ENCODE measurements around the gene PPM1J.

Gene PPM1J

DNA sequence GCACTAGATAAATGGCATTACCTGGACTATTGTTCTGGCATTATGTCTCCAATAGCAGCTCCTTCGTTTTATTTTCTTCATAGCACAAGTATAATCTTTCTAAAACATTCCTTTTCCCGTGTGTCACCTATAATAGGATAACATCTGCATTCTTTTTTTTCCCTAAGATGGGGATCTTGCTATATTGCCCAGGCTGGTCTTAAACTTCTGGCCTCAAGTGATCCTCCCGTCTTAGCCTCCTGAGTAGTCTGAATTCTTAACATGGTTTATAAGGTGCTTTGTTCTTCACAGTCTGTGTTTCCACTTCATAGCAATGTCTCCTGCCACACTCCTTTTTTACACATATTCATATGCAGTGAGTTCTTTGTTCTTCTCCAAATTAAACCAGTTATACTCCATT is 49.3 kb downstream of the PPM1J start:
- DNase-seq (ENCODE audit: low read depth) = no peak
- TF ChIP-seq, protein P1, sequence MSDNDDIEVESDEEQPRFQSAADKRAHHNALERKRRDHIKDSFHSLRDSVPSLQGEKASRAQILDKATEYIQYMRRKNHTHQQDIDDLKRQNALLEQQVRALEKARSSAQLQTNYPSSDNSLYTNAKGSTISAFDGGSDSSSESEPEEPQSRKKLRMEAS (IDR thresholded peaks at IDR 0.05; ENCODE audit: low read depth, low read length) = no peak
- TF ChIP-seq POLR2A (IDR thresholded peaks at IDR 0.05; ENCODE audit: extremely low read depth, insufficient read length) (no peak), MYC (IDR thresholded peaks at IDR 0.05; ENCODE audit: low read depth, low read length) (no peak)
- TF ChIP-seq, protein P2, sequence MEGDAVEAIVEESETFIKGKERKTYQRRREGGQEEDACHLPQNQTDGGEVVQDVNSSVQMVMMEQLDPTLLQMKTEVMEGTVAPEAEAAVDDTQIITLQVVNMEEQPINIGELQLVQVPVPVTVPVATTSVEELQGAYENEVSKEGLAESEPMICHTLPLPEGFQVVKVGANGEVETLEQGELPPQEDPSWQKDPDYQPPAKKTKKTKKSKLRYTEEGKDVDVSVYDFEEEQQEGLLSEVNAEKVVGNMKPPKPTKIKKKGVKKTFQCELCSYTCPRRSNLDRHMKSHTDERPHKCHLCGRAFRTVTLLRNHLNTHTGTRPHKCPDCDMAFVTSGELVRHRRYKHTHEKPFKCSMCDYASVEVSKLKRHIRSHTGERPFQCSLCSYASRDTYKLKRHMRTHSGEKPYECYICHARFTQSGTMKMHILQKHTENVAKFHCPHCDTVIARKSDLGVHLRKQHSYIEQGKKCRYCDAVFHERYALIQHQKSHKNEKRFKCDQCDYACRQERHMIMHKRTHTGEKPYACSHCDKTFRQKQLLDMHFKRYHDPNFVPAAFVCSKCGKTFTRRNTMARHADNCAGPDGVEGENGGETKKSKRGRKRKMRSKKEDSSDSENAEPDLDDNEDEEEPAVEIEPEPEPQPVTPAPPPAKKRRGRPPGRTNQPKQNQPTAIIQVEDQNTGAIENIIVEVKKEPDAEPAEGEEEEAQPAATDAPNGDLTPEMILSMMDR (IDR thresholded peaks at IDR 0.05; ENCODE audit: low read depth, low read length) = no peak
- H3K4me3 ChIP-seq (ENCODE audit: low read depth, low read length) = no peak overlapping the region

Data from NB4 (cell line).